Fibroblast of skin of back (primary cell): ENCODE measurements around the gene KIAA1755.

Experiments used
- DNase-seq: peaks from one replicate; pipeline ENCODE4 v3.0.0-alpha.2; 2013

The KIAA1755 gene

DNA sequence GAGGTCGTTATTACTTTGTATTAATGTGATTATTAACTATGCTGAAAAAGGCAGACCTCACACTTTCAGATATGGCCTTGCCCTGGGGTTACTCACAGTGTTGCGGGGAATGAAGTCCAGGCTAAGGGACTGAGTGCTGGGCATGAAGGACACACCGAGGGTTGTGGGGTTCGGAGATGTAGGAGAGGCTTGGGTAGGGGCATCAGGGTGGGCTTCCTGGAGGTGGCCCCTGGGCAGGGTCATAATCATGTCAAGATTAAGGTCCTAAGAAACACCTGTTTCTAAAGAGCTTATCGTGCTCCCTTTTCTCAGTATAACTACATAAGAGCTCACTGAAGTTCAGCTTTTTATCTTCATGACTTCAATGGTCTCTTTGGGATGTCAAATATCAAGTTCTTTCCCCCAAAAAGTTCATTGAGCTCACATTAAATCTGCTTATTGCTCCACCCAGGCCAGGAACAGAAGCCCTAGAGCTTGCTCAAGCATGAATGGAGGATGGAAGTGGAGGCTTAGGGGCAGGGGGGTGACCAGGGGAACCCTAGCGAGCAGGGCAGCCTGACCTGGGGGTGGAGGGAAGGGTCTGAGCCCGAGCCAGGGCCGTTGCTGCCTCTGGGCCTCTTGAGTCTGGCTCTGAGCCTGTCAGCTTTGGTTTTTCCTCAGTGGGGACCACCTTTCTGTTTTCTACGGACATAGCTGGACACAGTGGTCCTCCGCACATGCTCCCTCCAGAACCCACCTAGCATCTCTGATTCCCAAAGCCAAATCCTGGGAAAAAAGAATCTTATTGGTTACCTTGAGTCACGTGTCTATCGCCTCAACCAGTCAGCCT, 58.2 kb downstream of the KIAA1755 start:
- no peak for DNase-seq

DNA sequence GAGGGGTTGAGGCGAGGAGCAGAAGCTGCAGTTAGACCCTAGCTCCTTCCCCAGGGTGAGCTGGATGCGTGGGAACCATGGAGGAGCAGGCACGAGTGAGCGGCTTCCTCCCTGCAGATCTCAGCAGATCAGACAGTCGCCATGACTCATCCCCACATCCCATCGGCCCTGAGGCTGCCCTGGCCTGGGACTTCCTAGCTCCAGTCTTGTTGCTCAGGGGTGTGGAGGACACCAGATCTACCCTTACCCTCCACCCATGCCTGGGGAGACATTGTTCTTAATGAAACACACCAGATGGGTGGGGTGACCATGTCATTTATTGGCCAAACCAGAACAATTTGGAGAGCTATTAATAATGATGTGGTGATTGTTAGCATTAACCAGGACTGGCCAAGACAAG, 59.2 kb downstream of the KIAA1755 start:
- peak; percentile 86 for DNase-seq

DNA sequence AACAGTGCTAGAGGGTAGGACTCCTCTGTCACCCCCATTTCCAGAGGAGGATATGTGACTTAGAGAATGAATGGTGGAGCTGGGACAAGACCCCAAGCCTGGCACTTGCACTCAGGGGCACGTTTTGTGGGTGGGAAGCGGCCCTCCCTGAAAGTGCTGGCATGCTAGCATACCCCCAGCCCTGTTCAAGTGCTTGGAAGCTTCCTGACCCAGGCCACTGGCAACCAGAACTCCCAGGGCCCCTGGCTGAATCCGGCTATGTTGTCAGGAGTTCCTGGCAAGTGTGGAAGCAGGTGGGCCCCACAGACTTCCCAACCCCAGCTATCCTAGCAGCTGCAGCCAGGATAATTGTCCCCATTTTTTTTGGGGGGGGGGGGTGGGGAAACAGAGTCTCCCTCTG, 59.9 kb downstream of the KIAA1755 start:
- DNase-seq: no peak

DNA sequence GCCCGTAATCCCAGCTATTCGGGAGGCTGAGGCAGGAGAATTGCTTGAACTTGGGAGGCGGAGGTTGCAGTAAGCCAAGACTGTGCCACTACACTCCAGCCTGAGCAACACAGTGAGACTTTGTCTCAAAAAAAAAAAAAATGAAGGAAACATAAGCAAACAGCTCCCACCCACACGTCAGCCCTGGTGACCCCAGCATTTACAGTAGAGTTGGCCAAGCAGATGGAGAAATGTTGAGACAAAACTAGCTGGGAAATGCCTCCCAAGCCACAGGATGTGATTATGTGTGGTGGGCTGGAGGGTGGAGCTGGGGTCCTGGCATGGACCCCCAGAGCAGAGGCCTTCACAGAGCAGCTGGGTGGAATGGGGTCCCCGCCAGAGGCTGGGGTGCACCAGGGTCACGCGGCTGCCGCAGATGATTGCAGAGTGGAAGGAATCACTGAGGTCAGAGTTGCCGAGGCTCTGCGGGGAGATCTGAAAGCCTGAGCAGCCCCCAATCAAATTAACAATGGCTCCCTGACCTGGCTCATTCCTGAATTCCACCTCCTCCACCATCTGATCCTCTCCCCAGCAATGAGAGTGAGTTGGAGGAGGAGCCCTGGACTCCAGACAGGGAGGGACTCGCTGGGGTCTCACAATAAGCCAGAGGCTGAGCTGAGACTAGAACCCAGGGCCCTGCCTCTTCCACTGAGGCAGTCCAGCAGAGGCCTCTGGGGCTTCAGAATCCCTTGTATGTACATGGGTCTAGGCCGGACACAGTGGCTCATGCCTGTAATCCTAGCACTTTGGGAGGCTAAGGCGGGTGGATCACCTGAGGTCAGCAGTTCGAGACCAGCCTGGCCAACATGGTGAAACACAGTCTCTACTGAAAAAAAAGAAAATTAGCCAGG, 60.8 kb downstream of the KIAA1755 start:
- no peak for DNase-seq

DNA sequence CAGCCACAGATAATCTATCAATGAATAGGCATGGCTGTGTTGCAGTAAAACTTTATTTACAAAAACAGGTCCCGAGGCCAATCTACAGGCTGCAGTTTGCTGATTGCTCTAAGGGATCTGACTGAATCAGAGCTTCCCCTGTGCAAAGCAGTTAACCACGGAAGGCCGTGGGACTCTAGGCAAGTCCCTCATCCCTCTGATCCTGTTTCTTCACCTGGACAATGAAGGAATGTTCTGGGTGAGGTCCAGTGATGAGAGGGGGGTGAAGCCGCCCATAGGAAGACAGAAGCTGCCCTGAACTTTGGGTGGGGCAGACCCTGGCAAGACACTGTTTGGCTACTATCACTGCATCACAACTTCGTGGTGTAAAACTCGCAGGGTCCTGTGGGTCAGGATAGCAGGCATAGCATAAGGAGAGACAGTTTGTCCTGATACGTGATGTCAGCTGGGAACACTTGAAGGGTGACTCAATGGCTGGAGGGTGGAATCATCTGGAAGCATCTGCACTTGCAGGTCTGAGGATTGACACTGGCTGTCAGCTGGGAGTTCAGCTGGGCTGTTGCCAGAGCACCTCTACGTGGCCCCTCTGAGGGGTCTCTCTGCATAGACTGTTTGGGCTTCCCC, 62.2 kb downstream of the KIAA1755 start:
- no peak for DNase-seq

DNA sequence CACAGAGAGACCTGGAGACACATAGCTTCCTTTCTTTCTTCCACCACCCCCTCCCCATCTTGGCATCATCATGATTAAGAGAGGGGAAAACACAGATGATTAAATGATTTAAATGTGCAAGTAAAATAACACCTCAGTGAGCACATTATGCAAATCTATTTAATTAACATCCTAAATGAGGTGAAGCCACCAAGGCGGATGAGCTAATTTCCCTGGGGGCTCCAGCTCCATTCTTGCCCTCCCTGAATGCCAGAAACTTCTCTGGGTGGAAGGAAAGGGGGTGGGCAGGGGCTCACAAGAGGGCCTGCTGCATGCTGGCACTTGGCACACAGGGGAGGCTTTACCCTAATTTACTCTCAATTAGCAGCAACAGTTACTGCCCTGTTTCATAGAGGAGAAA, 62.9 kb downstream of the KIAA1755 start:
- DNase-seq: no peak

DNA sequence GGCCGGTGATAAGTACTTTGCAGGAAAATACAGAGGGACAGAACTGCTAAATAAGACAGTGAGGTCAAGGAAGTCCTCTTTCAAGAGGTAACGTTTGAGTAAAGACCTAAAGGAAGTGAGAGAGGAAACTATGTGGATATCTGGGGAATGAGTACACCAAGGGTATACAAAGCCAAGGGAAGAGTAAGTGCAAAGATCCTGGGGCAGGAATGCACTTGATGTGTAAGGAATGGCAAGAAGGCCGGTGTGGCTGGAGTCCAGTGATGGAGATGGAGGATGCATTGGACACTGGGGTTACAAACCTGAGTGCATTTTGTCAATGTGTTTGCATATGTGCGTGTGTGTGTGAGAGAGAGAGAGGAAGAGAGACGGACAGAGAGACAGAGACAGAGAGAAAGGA, 63.3 kb downstream of the KIAA1755 start:
- no peak for DNase-seq

DNA sequence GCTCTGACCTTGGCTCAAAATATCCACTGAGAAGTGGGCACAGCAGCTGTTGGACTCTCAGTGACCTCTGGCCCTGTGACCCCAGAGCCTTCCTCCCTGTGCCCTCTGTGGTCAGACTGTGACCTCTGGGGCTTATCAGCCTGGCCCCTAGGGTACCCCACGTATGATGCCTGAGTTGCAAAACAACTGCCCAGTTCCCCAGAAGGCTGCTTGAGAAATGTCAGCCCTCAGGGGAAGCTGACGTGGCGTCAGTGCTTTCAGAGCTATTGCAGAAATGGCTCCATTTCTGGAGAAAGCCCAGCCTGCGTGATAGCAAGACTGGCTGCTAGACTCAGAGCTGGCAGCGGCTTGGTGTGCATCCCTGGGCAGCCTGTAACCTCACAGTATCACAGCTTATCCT, 63.9 kb downstream of the KIAA1755 start:
- peak; percentile 58 for DNase-seq

DNA sequence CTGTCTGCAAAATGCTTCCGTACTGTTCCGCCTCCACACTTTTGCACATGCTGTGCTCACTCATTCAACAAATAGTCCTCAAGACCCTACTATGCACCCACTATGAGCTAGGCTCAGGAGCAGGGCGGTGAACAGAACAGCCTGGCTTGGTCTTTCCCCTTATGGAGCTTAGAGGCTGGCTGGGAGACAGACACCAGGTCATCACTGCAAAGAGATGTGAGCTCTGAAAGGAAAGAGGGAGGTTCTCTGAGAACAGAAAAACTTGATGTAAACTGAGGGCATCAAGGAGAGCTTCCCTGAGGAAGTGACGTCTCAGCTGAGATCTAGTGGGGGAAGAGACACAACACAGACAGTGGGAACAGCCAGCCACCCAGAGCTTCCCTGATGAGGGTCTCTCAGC, 64.5 kb downstream of the KIAA1755 start:
- no peak for DNase-seq

DNA sequence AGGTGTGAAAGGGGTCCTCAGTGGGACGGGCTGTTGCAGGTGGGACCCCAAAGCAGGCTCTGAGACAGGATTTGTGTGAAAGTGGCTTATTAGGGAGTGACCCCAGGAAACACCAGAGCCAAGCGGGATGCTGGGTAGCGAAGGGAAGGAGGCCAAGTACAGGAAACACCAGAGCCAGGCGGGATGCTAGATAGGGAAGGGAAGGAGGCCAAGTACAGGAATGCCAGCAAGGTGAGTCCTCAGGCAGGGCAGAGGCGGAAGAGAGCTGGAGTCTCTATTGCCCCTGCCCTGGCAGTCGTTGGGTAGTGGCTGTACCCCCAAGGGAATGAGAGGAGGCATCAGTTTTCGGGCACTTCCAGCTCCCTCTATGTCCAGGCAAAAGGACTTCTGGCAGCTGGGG, 65.0 kb downstream of the KIAA1755 start:
- DNase-seq: no peak

DNA sequence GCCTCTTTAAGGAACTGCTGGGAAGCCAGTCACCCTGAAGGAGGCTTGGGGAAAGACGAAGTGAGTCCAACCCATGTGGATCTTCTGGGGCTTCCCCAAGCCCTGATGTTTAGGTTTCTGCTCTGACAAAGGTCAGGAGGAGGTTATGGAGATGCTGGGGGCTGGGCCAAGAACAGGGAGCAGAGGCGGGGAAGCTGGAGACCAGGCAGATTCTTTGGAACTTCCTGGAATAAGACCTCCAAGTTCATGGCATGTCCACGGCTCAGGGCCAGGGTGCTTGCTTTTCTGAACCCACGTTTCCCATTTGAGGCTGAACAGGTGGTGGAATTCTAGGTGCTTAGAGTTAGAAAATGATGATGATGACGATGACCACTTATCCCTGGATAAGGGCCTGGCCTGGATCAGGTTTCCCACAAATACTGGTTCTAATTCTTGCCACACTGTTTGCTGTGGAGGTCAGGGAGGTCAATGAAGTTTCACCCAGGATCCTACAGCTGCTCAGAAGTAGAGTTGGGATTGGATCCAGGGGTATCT, 65.5 kb downstream of the KIAA1755 start:
- DNase-seq: no peak

DNA sequence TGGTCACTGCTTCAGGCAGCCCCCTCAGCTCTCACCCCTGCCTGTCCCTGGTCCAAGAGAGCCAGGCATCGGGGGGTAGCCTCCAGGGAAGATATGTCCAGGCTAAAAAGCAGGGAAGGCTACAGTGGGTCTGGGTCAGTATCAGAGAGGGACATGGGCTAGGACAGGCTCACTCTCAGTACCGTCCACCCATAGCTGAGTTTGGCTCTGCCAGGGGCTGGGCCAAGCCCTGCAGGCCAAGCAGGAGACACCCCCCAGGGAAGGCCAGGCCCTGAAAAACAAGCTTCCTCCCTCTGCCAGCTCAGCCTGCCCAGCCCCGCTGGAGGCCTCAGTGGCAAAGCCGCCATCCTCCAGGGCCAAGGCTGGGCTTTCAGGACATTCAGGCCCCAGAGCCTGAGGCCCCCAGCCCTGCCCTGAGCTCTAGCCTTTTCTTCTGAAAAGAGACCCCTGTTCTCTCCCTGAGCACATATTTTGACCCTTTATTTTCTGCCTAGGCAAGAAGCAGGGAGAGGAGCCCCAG, 66.9 kb downstream of the KIAA1755 start:
- no peak for DNase-seq

DNA sequence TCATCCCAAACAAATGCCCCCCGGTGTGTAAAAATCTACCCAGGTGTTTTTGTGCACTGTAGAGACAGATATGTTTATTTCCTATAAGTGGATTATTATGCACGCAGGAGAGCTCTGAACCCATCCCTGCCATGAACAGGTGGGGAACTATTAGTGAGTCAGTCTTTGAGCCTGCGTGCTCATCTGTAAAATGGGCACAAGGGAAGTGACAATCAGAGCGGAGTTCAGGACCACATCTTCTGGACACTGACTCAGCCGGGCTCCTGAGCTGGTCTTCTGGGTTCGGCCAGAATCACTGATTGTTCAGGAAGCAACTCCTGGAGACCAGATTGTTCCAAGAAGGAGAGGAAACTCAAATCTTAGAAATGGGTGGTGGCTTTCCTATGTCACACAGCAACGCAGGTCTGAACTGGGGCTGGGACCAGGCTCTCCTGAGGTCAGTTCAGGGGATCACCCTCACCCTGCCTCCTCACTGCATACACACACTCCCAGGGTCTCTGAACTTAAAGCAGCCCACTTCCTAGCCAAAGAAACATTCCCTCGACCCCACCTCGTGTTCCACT, 68.1 kb downstream of the KIAA1755 start:
- no peak for DNase-seq

DNA sequence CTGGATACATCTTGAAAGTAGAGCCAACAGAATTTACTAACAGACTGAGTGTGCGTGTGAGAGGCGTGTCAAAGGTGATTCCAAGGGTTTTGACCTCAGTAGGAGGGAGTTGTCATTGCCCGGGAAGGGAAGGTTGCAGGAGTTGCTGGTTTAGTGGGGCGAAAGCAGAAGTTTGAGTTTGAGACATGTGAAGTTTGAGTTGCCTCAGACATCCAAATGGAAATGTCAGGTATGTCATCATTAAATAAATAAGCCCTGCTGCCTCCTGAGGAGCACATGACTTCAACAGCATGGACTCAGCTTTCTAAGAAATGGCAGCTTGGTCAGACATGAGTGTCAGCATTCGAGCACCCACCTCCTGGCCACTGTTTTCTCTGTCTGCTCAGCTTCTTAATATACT, 68.9 kb downstream of the KIAA1755 start:
- DNase-seq: no peak

DNA sequence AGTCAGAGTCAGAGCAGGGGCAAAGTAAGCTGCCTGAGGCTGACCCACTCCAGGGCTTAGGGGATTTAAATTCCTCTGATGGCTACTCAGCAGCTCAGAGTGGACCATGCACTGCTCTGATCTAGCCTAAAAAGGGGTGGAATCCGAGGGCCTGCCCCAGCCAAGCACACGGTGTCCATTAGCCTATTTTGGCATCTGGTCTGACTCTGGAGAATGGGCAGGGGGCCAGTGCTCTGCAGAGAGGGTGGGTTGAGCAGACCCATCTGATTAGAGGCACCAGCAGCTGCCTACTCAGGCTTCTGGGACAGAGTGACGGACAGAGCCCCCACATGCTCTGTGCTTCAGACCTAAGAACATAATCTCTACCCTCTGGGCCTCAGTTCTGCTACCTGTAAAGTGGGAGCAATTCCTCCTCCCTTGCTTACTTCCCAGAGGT, 69.6 kb downstream of the KIAA1755 start:
- no peak for DNase-seq

DNA sequence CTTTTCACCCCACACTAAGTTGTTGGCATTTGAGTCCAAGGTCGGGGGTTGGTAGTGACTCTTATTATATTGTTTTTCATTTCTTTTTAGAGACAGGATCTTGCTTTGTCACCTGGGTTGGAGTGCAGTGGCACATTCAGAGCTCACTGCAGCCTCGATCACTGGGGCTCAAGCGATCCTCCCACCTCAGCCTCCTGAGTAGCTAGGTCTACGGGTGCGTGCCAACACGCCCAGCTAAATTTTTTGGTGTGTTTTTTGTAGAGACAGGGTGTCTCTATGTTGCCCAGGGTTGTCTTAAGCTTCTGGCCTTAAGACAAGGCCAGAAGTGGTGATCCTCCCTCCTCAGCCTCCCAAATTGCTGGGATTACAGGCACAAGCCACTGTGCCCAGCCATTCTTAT, 70.4 kb downstream of the KIAA1755 start:
- DNase-seq: no peak

DNA sequence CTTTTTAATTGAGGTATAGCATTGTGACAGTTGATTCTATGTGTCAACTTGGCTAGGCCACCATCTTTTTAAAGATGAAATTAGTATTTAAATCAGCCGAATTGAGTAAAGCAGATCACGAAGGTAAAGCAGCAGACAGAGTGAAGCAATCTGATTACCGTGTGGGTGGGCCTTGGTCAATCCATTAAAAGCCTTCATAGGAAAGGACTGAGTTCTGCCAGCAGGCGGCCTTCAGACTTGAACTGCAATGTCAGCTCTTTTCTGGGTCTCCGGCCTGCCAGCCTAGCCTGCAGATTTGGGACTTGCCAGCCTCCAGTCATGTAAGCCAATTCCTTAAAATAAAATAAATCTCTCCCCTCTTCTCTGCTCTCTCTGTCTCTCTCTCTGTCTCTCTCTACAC, 73.0 kb downstream of the KIAA1755 start:
- DNase-seq: no peak

DNA sequence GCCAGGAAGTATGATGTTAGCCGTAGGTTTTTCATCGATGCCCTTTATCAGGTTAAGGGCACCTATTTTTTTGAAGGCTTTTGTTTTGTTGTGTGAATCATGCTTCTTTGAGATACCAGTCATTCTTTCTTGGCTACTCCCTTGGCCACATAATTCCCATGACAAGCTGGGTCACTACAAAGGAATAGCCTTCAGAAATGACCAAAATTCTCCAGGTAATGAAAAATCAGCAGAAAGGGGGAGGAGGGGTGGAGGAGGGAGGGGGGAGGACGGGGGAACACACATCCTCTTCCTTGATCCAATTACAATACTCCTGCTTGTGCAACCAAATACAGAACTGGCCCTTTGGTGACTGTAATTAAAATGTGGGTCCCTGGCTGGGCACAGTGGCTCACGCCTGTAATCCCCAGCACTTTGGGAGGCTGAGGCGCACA, 73.7 kb downstream of the KIAA1755 start:
- DNase-seq: no peak

DNA sequence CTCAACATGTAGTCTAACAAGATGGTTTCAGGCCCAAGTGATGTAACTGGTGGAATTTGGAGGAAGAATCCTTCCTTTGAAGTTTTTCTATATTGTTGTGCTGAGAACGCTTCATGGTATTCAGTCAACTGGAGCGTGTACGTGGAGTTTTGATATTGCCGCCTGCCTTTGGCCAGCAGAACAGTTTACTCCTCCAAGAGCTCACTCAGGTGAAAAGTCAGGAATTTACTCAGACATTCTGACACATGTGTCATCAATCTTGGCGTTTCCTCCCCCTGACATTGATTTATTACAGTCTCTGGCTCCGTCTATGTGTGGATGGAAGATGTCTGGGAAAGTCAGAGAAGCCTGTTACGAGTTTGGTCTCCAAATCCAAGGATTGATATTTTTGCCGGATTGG, 76.4 kb downstream of the KIAA1755 start:
- no peak for DNase-seq

DNA sequence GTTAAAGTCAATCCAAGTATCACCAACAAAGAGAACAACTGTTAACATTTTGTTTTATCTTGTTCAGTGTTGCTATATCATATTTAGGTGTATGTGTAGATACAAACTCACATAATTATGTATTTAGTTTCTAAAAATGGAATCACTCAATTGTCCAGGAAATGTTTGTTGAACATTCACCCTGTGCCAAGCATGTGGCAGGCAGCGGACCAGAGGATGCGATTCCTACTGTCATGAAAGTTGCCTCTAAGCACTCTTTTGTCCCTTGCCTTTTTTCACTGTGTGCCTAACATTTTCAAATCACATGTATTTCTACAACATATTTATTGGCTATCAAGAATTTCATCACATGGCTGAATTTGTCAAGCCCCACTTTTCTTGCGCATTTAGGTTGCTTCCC, 78.6 kb downstream of the KIAA1755 start:
- DNase-seq: no peak

DNA sequence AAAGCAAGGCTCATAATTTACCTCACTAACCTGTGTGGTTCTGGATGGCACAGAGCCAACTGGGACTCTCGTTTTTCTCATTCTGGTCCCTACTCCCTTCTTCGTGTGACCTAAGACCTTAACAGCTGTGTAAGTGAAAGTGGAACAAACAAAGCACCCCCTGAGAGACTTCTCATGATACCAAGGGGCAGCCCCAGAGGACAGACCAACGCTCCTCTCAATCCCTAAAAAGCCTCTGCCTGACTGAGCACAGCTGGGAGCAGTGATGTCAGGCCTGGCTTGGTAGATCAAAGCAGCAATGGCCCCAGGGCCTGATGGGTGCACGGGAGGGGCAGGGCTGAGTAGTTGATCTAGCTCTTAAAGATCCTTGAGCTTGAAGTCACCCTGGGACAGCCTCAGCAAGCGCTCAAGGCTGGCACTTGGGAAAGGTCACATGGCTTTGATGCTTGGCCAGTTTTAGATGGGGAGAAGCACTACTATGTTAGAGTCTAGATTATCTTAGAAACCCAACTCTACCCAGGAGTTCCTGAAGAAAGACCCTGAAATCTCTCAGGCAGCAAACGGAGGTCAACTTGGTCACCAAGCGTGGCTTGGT, 79.2 kb downstream of the KIAA1755 start:
- DNase-seq: no peak

DNA sequence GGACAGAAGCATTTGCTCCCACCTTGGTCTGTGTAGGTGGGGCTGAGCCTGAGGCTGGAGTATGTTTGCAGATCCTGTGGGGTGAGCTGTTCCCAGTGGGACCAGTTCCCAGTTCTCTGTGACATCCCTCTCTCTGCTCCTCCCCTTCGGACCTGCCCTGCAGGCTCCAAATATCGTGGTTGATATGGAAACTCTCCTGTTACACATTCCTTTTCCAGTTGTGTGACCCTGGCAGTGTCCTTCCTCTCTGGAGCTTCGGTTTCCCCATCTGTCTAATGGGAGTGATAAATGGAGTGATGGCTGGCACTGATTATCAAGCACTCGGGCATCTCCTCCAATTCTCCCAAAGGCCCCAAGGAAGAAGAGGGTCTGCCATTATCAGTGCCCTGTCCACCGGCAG, 79.8 kb downstream of the KIAA1755 start:
- no peak for DNase-seq
